GM18511 (cell line): ENCODE data around the gene ATP5F1B.
A peak's percentile ranks its signal among the peaks of the same experiment; 100 is the strongest.
"Not testable (repeated sequence)": the region's sequence is repeated elsewhere in the genome, so short reads cannot be mapped to it uniquely, and the experiment has no call there.

ENCODE experiments used
- ATAC-seq: cut with Tn5 transposase; IDR thresholded peaks from one replicate; pipeline ENCODE4 v1.9.1; 2021; ENCODE audit warnings: mild to moderate bottlenecking, moderate library complexity; ENCODE audit not compliant: unreplicated experiment

Gene ATP5F1B

GRCh38 chr12:56653781-56654180 lies 8.0 kb upstream of the ATP5F1B start:
- ATAC-seq = not testable (repeated sequence)

- not testable (repeated sequence) for ATAC-seq
These were observed 2.2 kb upstream of the ATP5F1B start for GRCh38 chr12:56648023-56648422.

GRCh38 chr12:56645201-56645716 lies 525 bp downstream of the ATP5F1B start:
- ATAC-seq = no peak

- ATAC-seq = no peak
These were observed 1.1 kb downstream of the ATP5F1B start for GRCh38 chr12:56644654-56645053.

GRCh38 chr12:56641219-56641618 lies 4.6 kb downstream of the ATP5F1B start:
- no peak for ATAC-seq

- ATAC-seq = no peak
These were observed 8.2 kb downstream of the ATP5F1B start for GRCh38 chr12:56637621-56638020.

- peak; percentile 59 for ATAC-seq
These were observed 8.9 kb downstream of the ATP5F1B start for GRCh38 chr12:56636675-56637540.

GRCh38 chr12:56635806-56636674 lies 9.7 kb downstream of the ATP5F1B start:
- ATAC-seq = peak; percentile 60

- ATAC-seq = peak; percentile 32
These were observed 10.7 kb downstream of the ATP5F1B start for GRCh38 chr12:56634837-56635791.

- ATAC-seq = no peak
These were observed 11.4 kb downstream of the ATP5F1B start for GRCh38 chr12:56634242-56634836.

- no peak for ATAC-seq
These were observed 12.1 kb downstream of the ATP5F1B start for GRCh38 chr12:56633468-56634241.

- ATAC-seq = no peak
These were observed 12.9 kb downstream of the ATP5F1B start for GRCh38 chr12:56632701-56633467.

- ATAC-seq = peak; percentile 21
These were observed 13.7 kb downstream of the ATP5F1B start for GRCh38 chr12:56631790-56632700.

GRCh38 chr12:56630180-56630632 lies 15.6 kb downstream of the ATP5F1B start, which contains the start of gene BAZ2A:
BAZ2A (minus strand) TSS chr12:56630326; CDS start chr12:56617530, 12,796 bp downstream.
- peak; percentile 54 for ATAC-seq

- ATAC-seq = peak; percentile 2
These were observed 16.2 kb downstream of the ATP5F1B start for GRCh38 chr12:56629459-56630179.

- peak; percentile 35 for ATAC-seq
These were observed 16.9 kb downstream of the ATP5F1B start for GRCh38 chr12:56628671-56629458.
